Endothelial cell (in vitro differentiated cells): Measurements from ENCODE around the gene ALLC. TPM values are rescaled to one million over a fixed set of nuclear protein-coding genes. Genes with fewer than 3 reads are reported as not detected.

Source experiments
- DNase-seq: peaks from one replicate; pipeline ENCODE4 v3.0.0; 2021; ENCODE audit warnings: low spot score
- H3K27ac Mint-ChIP-seq: one replicate; pipeline ENCODE4 v1.8.0; 2021; ENCODE audit warnings: mixed read lengths, inconsistent platforms; ENCODE audit not compliant: unreplicated experiment
- H3K27me3 Mint-ChIP-seq: one replicate; pipeline ENCODE4 v1.8.0; 2021; ENCODE audit warnings: mild to moderate bottlenecking, moderate library complexity, mixed read lengths, inconsistent platforms; ENCODE audit not compliant: unreplicated experiment
- H3K36me3 Mint-ChIP-seq: one replicate; pipeline ENCODE4 v1.8.0; 2021; ENCODE audit warnings: mild to moderate bottlenecking, low read depth, mixed read lengths, inconsistent platforms; ENCODE audit not compliant: unreplicated experiment
- H3K4me1 Mint-ChIP-seq: one replicate; pipeline ENCODE4 v1.8.0; 2021; ENCODE audit warnings: mild to moderate bottlenecking, mixed read lengths, inconsistent platforms; ENCODE audit not compliant: unreplicated experiment
- H3K4me3 Mint-ChIP-seq: one replicate; pipeline ENCODE4 v1.8.0; 2021; ENCODE audit warnings: mild to moderate bottlenecking, mixed read lengths, inconsistent platforms; ENCODE audit not compliant: unreplicated experiment
- H3K9me3 Mint-ChIP-seq: one replicate; pipeline ENCODE4 v1.8.0; 2021; ENCODE audit warnings: mixed read lengths, inconsistent platforms; ENCODE audit not compliant: unreplicated experiment
- total RNA-seq: library from RNA; stranded (reverse); fragmentation: NEBNext Ultra II Directional; extraction: Animal tissue kit (Norgen Biotek cat#: 25700); gene quantifications from one replicate; pipeline ENCODE4 v1.2.1, GENCODE V29; 2021; ENCODE audit not compliant: unreplicated experiment
- TF ChIP-seq, protein P1 (sequence below): fragments of 200-600 bp; sonication (generic); IDR thresholded peaks from one replicate; pipeline ENCODE4 v1.5.0; 2021; ENCODE audit warnings: antibody characterized with exemption; ENCODE audit not compliant: unreplicated experiment

The ALLC gene
- total RNA-seq, 1 donor from 2014 or later, result 0.26 TPM

- Mint-ChIP-seq H3K27ac (no peak overlapping the region), H3K4me3 (no peak overlapping the region), H3K4me1 (peaks cover 4% of the 10 kb centered on the region), H3K27me3 (peaks cover 17% of the 10 kb centered on the region), H3K36me3 (no peaks in the 10 kb centered on the region), H3K9me3 (no peaks in the 10 kb centered on the region)
- no peak for DNase-seq
- TF ChIP-seq, protein P1, sequence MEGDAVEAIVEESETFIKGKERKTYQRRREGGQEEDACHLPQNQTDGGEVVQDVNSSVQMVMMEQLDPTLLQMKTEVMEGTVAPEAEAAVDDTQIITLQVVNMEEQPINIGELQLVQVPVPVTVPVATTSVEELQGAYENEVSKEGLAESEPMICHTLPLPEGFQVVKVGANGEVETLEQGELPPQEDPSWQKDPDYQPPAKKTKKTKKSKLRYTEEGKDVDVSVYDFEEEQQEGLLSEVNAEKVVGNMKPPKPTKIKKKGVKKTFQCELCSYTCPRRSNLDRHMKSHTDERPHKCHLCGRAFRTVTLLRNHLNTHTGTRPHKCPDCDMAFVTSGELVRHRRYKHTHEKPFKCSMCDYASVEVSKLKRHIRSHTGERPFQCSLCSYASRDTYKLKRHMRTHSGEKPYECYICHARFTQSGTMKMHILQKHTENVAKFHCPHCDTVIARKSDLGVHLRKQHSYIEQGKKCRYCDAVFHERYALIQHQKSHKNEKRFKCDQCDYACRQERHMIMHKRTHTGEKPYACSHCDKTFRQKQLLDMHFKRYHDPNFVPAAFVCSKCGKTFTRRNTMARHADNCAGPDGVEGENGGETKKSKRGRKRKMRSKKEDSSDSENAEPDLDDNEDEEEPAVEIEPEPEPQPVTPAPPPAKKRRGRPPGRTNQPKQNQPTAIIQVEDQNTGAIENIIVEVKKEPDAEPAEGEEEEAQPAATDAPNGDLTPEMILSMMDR, result no peak
Measured at GRCh38 chr2:3644891-3645605, 13.0 kb upstream of the ALLC start.

GRCh38 chr2:3645745-3646389 is 12.1 kb upstream of the ALLC start:
- Mint-ChIP-seq H3K4me1 (peaks cover 6% of the 10 kb centered on the region), H3K36me3 (peaks cover 2% of the 10 kb centered on the region), H3K27ac (no peak overlapping the region), H3K9me3 (no peaks in the 10 kb centered on the region), H3K4me3 (no peak overlapping the region), H3K27me3 (peaks cover 19% of the 10 kb centered on the region)
- no peak for DNase-seq
- TF ChIP-seq, protein P1, result no peak

- DNase-seq, result no peak
- TF ChIP-seq, protein P1, result no peak
- Mint-ChIP-seq H3K36me3 (peaks cover 4% of the 10 kb centered on the region), H3K27ac (no peak overlapping the region), H3K4me1 (peaks cover 10% of the 10 kb centered on the region), H3K27me3 (peaks cover 23% of the 10 kb centered on the region), H3K4me3 (no peak overlapping the region), H3K9me3 (no peaks in the 10 kb centered on the region)
Measured at GRCh38 chr2:3646446-3646845, 11.6 kb upstream of the ALLC start.

GRCh38 chr2:3647246-3647645 is 10.8 kb upstream of the ALLC start:
- peaks cover 4% of the 10 kb centered on the region for H3K36me3 Mint-ChIP-seq
- TF ChIP-seq, protein P1, result no peak
- no peaks in the 10 kb centered on the region for H3K9me3 Mint-ChIP-seq
- H3K4me1 Mint-ChIP-seq, result peaks cover 13% of the 10 kb centered on the region
- no peak for DNase-seq
- H3K27me3 Mint-ChIP-seq, result peaks cover 25% of the 10 kb centered on the region
- no peak overlapping the region for H3K27ac Mint-ChIP-seq
- no peak overlapping the region for H3K4me3 Mint-ChIP-seq
